Cardiac muscle cell (in vitro differentiated cells and primary cell): ENCODE measurements around the gene CLIC6. TPM values are rescaled to one million over a fixed set of nuclear protein-coding genes. Genes with fewer than 3 reads are reported as not detected.
A peak's percentile ranks its signal among the peaks of the same experiment; 100 is the strongest.

Source experiments
- DNase-seq, 2 donors: peaks; one replicate each; pipeline versions ENCODE4 v3.0.0 to v3.0.0-alpha.2; 2010 to 2017; ENCODE audit warnings: low read depth in 1 of 2, low spot score in 1 of 2
- H3K27ac ChIP-seq: fragments of 200-600 bp; sonication (generic); 2 replicates; pipeline ENCODE4 v1.5.1; 2016
- H3K27me3 ChIP-seq: fragments of 200-600 bp; sonication (generic); 2 replicates; pipeline ENCODE4 v1.6.0; 2016; ENCODE audit warnings: control low read depth
- H3K36me3 ChIP-seq: fragments of 200-600 bp; sonication (generic); 2 replicates; pipeline ENCODE4 v1.5.1; 2016; ENCODE audit warnings: control low read depth
- H3K4me1 ChIP-seq: fragments of 200-600 bp; sonication (generic); 2 replicates; pipeline ENCODE4 v1.8.1; 2017; ENCODE audit warnings: low read depth, mild to moderate bottlenecking, mixed run types
- H3K4me3 ChIP-seq: fragments of 200-600 bp; sonication (generic); 2 replicates; pipeline ENCODE4 v1.5.1; 2016; ENCODE audit warnings: mild to moderate bottlenecking
- H3K9me3 ChIP-seq: fragments of 200-600 bp; sonication (generic); 2 replicates; pipeline ENCODE4 v1.5.1; 2017; ENCODE audit warnings: low read depth, mild to moderate bottlenecking, control low read depth
- polyA plus RNA-seq: library from polyadenylated mRNA; unstranded; fragments of >200 nt; fragmentation: Nextera tagmentation; extraction: Ambion mirVana; gene quantifications from 2 replicates; pipeline ENCODE4 v1.2.1, GENCODE V29; 2016
- total RNA-seq: library from RNA; depleted of rRNA; stranded (reverse); fragments of >200 nt; gene quantifications from 2 replicates; pipeline ENCODE4 v1.2.3, GENCODE V29; 2016
- TF ChIP-seq, protein P1 (sequence below): IDR thresholded peaks from 2 replicates; pipeline ENCODE4 v1.5.1; 2012; ENCODE audit warnings: low read depth, mild to moderate bottlenecking, low read length

The CLIC6 gene
- total and polyA plus RNA-seq, 2 experiments from 2014 or later = not detected

DNA sequence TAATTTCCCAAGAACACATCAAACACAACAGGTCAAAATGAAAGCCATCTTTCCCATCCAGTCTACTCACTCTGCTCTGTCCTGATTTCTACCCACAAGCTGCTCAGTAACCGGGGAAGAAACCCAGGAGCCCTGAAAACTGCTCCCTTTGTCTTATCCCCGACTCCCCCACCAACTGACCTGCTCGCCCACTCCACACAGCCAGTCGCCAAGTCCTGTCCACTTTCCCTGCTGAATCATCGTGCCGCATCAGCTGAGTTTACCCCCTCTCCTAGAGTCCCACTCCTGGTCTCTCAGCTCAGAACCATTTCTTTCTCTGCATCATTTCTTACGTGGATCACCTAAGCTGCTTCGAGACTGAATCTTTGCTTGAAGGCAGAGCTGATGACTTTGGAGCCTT is 42.7 kb upstream of the CLIC6 start:
- peaks cover 10% of the 10 kb centered on the region for H3K4me1 ChIP-seq
- no peaks in the 10 kb centered on the region for H3K27me3 ChIP-seq
- no peak for DNase-seq
- H3K36me3 ChIP-seq = no peaks in the 10 kb centered on the region
- H3K4me3 ChIP-seq = no peak overlapping the region
- H3K27ac ChIP-seq = no peak overlapping the region
- TF ChIP-seq, protein P1, sequence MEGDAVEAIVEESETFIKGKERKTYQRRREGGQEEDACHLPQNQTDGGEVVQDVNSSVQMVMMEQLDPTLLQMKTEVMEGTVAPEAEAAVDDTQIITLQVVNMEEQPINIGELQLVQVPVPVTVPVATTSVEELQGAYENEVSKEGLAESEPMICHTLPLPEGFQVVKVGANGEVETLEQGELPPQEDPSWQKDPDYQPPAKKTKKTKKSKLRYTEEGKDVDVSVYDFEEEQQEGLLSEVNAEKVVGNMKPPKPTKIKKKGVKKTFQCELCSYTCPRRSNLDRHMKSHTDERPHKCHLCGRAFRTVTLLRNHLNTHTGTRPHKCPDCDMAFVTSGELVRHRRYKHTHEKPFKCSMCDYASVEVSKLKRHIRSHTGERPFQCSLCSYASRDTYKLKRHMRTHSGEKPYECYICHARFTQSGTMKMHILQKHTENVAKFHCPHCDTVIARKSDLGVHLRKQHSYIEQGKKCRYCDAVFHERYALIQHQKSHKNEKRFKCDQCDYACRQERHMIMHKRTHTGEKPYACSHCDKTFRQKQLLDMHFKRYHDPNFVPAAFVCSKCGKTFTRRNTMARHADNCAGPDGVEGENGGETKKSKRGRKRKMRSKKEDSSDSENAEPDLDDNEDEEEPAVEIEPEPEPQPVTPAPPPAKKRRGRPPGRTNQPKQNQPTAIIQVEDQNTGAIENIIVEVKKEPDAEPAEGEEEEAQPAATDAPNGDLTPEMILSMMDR = no peak
- no peaks in the 10 kb centered on the region for H3K9me3 ChIP-seq

DNA sequence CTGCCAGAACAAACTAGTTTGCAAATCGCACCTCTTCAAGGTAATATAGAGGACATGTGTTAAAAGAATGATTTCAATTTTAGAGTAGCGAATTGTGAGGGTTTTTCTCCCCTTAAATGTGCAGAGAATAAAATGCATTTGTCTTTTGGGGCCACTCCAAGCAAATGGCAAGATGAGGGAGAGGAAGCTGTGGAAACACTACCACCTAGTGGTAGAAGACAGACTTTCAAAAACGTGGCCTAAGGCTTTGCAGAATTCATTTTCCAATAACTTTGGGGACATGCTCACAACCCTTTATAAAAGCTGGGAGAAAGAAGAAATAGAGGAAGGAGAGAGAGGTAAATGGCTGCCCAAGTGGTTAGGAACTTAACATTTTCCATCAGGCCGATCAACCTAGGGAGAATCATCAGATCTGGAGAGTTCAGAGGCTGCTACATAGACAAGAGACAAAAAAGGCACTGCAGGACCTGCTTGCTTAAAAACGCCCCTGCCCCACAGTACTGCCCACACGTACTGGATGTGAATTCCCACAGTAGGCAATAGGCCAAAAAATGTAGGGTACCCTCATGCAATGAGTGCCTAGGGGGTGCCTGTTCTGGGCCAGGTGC is 38.2 kb upstream of the CLIC6 start:
- Histone ChIP-seq H3K4me3 (no peak overlapping the region), H3K4me1 (no peaks in the 10 kb centered on the region), H3K27me3 (peaks cover 9% of the 10 kb centered on the region), H3K36me3 (no peaks in the 10 kb centered on the region), H3K9me3 (no peaks in the 10 kb centered on the region), H3K27ac (no peak overlapping the region)
- TF ChIP-seq, protein P1 = peak; percentile 77
- DNase-seq = peak; percentile 70 to 71

DNA sequence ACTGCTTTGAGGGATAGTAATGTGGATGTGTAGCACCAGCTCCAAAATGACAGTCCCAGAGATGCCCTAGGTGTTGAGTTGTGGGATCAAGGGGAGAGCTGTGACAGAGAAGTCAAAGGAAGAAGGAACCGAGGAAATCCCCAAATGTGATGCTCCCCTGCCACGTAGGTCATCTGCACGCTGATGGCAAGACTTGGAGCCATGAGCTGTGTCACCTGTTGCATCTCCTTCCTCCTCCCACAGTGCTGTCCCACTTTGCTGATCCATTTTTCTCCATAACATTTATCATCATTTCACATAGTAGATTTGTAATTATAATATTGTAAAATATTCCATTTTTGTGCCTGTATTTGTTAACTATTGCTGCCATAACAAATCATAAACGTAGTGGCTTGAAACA is 36.3 kb upstream of the CLIC6 start:
- H3K4me1 ChIP-seq = no peaks in the 10 kb centered on the region
- H3K27me3 ChIP-seq = peaks cover 12% of the 10 kb centered on the region
- TF ChIP-seq, protein P1 = no peak
- H3K9me3 ChIP-seq = no peaks in the 10 kb centered on the region
- no peaks in the 10 kb centered on the region for H3K36me3 ChIP-seq
- DNase-seq = no peak
- no peak overlapping the region for H3K27ac ChIP-seq
- H3K4me3 ChIP-seq = no peak overlapping the region

DNA sequence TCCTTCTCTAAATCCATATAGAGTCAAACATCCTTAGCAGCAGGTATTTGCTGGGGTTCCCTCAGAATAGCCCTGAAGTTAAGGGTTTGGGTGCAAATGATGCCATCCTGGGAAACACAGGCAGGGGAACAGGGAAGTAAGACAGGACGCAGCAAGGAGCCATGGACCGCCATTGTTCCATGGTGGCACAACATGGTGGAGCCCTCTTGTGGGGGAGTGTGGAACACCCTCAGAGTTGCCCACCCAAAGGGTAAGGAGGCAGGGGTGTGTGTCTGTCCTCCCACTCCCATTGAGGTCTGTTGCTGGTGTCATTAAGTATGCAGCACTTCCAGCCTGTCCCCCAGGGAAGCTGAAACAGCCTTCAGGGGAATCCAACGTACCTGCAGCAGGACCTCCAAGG is 33.5 kb upstream of the CLIC6 start:
- peaks cover 12% of the 10 kb centered on the region for H3K27me3 ChIP-seq
- no peak for DNase-seq

DNA sequence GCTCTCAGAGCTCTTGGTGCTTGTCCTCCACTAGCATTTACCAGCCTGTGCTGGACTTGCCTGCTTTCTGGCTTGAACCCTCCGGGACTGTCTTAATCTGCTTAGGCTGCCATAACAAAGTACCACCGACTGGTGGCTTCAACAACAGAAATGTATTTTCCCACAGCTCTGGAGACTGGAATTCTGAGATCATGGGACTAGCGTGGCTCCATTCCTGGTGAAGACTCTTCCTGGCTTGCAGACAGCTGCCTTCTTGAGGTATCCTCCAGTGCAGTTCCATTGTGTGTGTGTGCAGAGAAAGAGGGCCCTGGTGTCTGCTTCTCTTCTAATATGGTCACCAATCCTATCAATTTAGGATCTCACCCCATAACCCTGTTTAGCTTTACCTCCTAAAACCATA is 31.8 kb upstream of the CLIC6 start:
- TF ChIP-seq, protein P1 = no peak
- no peak overlapping the region for H3K4me3 ChIP-seq
- H3K36me3 ChIP-seq = no peaks in the 10 kb centered on the region
- H3K27ac ChIP-seq = no peak overlapping the region
- H3K27me3 ChIP-seq = peaks cover 8% of the 10 kb centered on the region
- H3K9me3 ChIP-seq = no peaks in the 10 kb centered on the region
- DNase-seq = no peak
- no peaks in the 10 kb centered on the region for H3K4me1 ChIP-seq

More for the DNA sequence above, 33.5 kb upstream of the CLIC6 start:
- TF ChIP-seq, protein P1 = peak; percentile 36
- Histone ChIP-seq H3K4me3 (no peak overlapping the region), H3K27ac (no peak overlapping the region), H3K4me1 (no peaks in the 10 kb centered on the region), H3K9me3 (no peaks in the 10 kb centered on the region), H3K36me3 (no peaks in the 10 kb centered on the region)
